ENCODE data around the gene CNST. TPM values are rescaled to one million over a fixed set of nuclear protein-coding genes. Genes with fewer than 3 reads are reported as not detected.

Gene CNST
- total RNA-seq, 1 experiment from 2014 or later, result 19.8 TPM

DNA sequence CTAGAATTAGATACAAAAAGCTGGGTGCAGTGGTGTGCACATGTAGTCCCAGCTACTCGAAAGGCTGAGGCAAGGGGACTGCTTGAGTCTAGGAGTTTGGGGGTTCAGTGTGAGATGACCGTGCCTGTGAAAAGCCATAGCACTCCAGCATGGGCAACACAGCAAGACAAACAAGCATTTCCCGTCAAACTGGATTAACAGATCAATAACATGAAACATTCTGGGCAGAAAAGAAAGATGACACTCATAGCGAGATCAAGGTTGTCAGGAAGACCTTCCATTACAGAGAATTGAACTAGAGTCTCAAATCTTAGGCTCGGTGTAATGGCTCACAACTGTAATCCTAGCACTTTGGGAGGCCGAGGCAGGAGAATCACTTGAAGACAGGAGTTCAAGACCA, 14.1 kb upstream of the CNST start:
- TF ChIP-seq, protein P1, sequence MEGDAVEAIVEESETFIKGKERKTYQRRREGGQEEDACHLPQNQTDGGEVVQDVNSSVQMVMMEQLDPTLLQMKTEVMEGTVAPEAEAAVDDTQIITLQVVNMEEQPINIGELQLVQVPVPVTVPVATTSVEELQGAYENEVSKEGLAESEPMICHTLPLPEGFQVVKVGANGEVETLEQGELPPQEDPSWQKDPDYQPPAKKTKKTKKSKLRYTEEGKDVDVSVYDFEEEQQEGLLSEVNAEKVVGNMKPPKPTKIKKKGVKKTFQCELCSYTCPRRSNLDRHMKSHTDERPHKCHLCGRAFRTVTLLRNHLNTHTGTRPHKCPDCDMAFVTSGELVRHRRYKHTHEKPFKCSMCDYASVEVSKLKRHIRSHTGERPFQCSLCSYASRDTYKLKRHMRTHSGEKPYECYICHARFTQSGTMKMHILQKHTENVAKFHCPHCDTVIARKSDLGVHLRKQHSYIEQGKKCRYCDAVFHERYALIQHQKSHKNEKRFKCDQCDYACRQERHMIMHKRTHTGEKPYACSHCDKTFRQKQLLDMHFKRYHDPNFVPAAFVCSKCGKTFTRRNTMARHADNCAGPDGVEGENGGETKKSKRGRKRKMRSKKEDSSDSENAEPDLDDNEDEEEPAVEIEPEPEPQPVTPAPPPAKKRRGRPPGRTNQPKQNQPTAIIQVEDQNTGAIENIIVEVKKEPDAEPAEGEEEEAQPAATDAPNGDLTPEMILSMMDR (conservative IDR thresholded peaks at IDR 0.05), result no peak
- WGBS (ENCODE audit: extremely low coverage, insufficient read length, low lambda C conversion rate), result no CpG with 5 or more reads among the region's 6 CpGs
- Mint-ChIP-seq H3K27me3 (ENCODE audit: low read depth) (no peaks in the 10 kb centered on the region), H3K36me3 (ENCODE audit: insufficient read depth in 1 of 3, low read depth in 3 of 3) (peaks cover 26 to 75% (median 45%) of the 10 kb centered on the region in 3 experiments), H3K4me3 (no peak overlapping the region), H3K27ac (no peak overlapping the region), H3K4me1 (no peaks in the 10 kb centered on the region), H3K9me3 (no peaks in the 10 kb centered on the region)
- Histone ChIP-seq H3K4ac (ENCODE audit: low read depth, low read length) (no peak overlapping the region), H2AFZ (ENCODE audit: low read length) (no peak overlapping the region), H3K14ac (ENCODE audit: insufficient read depth, low read length) (no peak overlapping the region), H3K23me2 (ENCODE audit: insufficient read length, low read depth, low read length, poor library complexity, severe bottlenecking) (no peaks in the 10 kb centered on the region), H3K79me2 (ENCODE audit: insufficient read depth, low read length) (no peaks in the 10 kb centered on the region), H3K9me3 (ENCODE audit: control insufficient read depth, low read depth, low read length) (no peaks in the 10 kb centered on the region), H3K27ac (ENCODE audit: insufficient read length, low read depth, low read length) (no peak overlapping the region), H2BK20ac (ENCODE audit: low read depth, low read length, poor library complexity, severe bottlenecking) (no peak overlapping the region), H4K8ac (replicated peaks; ENCODE audit: insufficient read length, low read depth, low read length) (no peak overlapping the region), H2BK5ac (ENCODE audit: insufficient read length, low read length) (no peak overlapping the region), H2AK5ac (ENCODE audit: insufficient read length, low read length) (no peak overlapping the region), H4K91ac (ENCODE audit: insufficient read length, low read depth, low read length) (no peak overlapping the region), H2BK15ac (ENCODE audit: low read depth, low read length) (no peak overlapping the region), H3T11ph (ENCODE audit: low read length) (no peak overlapping the region), H3K79me1 (ENCODE audit: insufficient read depth, low read depth, low read length, poor library complexity, severe bottlenecking) (peaks cover 3% of the 10 kb centered on the region), H3K4me2 (ENCODE audit: insufficient read depth, insufficient read length, low read length) (no peak overlapping the region), H3K18ac (ENCODE audit: insufficient read length, low read depth, low read length) (no peak overlapping the region), H3K56ac (ENCODE audit: insufficient read length, low read depth, low read length) (no peak overlapping the region), H3K9ac (ENCODE audit: extremely low read depth, insufficient read length, low read length) (no peak overlapping the region), H3K27me3 (ENCODE audit: insufficient read depth, low read length) (no peaks in the 10 kb centered on the region), H2BK12ac (ENCODE audit: insufficient read length, low read depth, low read length) (no peak overlapping the region), H4K5ac (ENCODE audit: insufficient read length, low read depth, low read length) (no peak overlapping the region), H3K23ac (ENCODE audit: insufficient read length, low read depth, low read length) (no peak overlapping the region), H4K20me1 (ENCODE audit: control insufficient read depth, insufficient read depth, insufficient read length) (no peaks in the 10 kb centered on the region), H3K4me1 (ENCODE audit: insufficient read depth, low read length) (no peaks in the 10 kb centered on the region), H2BK120ac (ENCODE audit: low read depth, low read length, poor library complexity, severe bottlenecking) (no peak overlapping the region)
- DNase-seq, result no peak
